HG03039 (cell line): ENCODE measurements around the gene CERK.

ENCODE experiments used
- ATAC-seq: cut with Tn5 transposase; IDR thresholded peaks from one replicate; pipeline ENCODE4 v1.9.1; 2021; ENCODE audit warnings: mild to moderate bottlenecking, moderate library complexity; ENCODE audit not compliant: unreplicated experiment

The CERK gene

GRCh38 chr22:46679706-46680269 is 58.3 kb downstream of the CERK start:
- ATAC-seq, result no peak

- no peak for ATAC-seq
These were observed 59.0 kb downstream of the CERK start for GRCh38 chr22:46678785-46679700.

- ATAC-seq, result no peak
These were observed 59.9 kb downstream of the CERK start for GRCh38 chr22:46678003-46678657.

GRCh38 chr22:46677323-46678002 is 60.6 kb downstream of the CERK start:
- no peak for ATAC-seq

- ATAC-seq, result no peak
These were observed 61.2 kb downstream of the CERK start for GRCh38 chr22:46676881-46677280.

- ATAC-seq, result no peak
These were observed 61.6 kb downstream of the CERK start for GRCh38 chr22:46676479-46676878.

GRCh38 chr22:46675938-46676337 is 62.1 kb downstream of the CERK start:
- ATAC-seq, result no peak

GRCh38 chr22:46675479-46675878 is 62.6 kb downstream of the CERK start:
- ATAC-seq, result no peak

GRCh38 chr22:46674906-46675305 is 63.1 kb downstream of the CERK start:
- no peak for ATAC-seq

- ATAC-seq, result no peak
These were observed 63.7 kb downstream of the CERK start for GRCh38 chr22:46674367-46674781.

GRCh38 chr22:46673662-46674236 is 64.3 kb downstream of the CERK start:
- no peak for ATAC-seq

- ATAC-seq, result no peak
These were observed 64.8 kb downstream of the CERK start for GRCh38 chr22:46673205-46673604.

GRCh38 chr22:46672731-46673130 is 65.3 kb downstream of the CERK start:
- no peak for ATAC-seq

GRCh38 chr22:46671824-46672432 is 66.1 kb downstream of the CERK start:
- no peak for ATAC-seq

GRCh38 chr22:46669201-46669600 is 68.9 kb downstream of the CERK start:
- ATAC-seq, result no peak

GRCh38 chr22:46668116-46668515 is 69.9 kb downstream of the CERK start:
- ATAC-seq, result no peak

- no peak for ATAC-seq
These were observed 70.8 kb downstream of the CERK start for GRCh38 chr22:46667245-46667623.

- ATAC-seq, result no peak
These were observed 71.3 kb downstream of the CERK start for GRCh38 chr22:46666577-46667244.

GRCh38 chr22:46665751-46666280 is 72.2 kb downstream of the CERK start:
- ATAC-seq, result no peak
